ENCODE measurements around the gene PSPC1.
"Not testable (repeated sequence)": the region's sequence is repeated elsewhere in the genome, so short reads cannot be mapped to it uniquely, and the experiment has no call there.

PSPC1 gene

DNA sequence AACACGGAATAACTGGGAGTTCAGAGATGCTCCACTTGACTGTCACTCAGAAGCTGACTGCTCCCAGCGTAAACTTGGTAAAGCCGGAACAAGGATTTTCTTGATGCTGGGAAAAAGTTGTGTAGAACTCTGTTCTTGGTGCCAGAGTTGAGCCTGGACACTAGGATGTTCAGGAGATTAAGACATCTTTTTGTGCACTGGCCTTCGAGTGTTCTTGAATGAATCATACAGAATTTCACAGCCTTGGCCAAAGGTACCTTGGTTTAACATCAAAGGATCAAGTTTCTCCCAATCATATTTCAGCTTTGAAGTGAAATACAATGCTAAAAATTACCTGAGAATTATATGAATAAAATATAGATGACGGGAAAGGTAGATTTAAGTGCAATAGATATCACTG is 81.8 kb downstream of the PSPC1 start:
- not testable (repeated sequence) for H3K9me3 ChIP-seq

DNA sequence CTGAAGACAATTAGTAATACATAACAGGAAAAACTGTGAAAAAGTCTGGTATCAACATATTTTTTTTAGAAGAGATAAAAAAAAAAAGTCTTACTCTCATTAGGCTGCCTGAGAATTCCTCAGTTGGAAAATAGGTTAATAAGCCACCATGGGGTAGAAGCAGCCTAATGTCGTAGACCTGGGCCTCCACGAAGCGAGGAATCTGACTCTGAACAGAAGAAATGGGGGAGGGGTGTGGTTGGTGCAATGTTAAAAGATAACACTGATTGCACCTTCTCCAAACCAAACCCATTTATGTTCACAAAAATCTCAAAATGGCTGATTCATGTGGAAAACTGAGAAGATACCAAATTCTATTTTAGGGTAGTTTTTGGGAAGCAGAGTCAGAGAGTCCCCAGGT is 86.9 kb downstream of the PSPC1 start:
- H3K4me3 ChIP-seq: no peak overlapping the region
- H3K36me3 ChIP-seq: peaks cover 0 to 9% (median 0%) of the 10 kb centered on the region in 3 donors
- DNase-seq: no peak
- no peaks in the 10 kb centered on the region for H3K9me3 ChIP-seq
- intact Hi-C loops (cut with DNase I; ENCODE audit: low total_unique reads): no loop called here
- no peaks in the 10 kb centered on the region for H3K4me1 ChIP-seq
- TF ChIP-seq, protein P1, sequence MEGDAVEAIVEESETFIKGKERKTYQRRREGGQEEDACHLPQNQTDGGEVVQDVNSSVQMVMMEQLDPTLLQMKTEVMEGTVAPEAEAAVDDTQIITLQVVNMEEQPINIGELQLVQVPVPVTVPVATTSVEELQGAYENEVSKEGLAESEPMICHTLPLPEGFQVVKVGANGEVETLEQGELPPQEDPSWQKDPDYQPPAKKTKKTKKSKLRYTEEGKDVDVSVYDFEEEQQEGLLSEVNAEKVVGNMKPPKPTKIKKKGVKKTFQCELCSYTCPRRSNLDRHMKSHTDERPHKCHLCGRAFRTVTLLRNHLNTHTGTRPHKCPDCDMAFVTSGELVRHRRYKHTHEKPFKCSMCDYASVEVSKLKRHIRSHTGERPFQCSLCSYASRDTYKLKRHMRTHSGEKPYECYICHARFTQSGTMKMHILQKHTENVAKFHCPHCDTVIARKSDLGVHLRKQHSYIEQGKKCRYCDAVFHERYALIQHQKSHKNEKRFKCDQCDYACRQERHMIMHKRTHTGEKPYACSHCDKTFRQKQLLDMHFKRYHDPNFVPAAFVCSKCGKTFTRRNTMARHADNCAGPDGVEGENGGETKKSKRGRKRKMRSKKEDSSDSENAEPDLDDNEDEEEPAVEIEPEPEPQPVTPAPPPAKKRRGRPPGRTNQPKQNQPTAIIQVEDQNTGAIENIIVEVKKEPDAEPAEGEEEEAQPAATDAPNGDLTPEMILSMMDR (IDR thresholded peaks at IDR 0.05): no peak
- H3K27ac ChIP-seq: no peak overlapping the region
- H3K27me3 ChIP-seq: no peaks in the 10 kb centered on the region

More for the DNA sequence above, 81.8 kb downstream of the PSPC1 start:
- H3K4me1 ChIP-seq; H3K27me3 ChIP-seq; DNase-seq; intact Hi-C loops (cut with DNase I; ENCODE audit: low total_unique reads); H3K4me3 ChIP-seq; H3K27ac ChIP-seq; H3K36me3 ChIP-seq: not testable (repeated sequence)

DNA sequence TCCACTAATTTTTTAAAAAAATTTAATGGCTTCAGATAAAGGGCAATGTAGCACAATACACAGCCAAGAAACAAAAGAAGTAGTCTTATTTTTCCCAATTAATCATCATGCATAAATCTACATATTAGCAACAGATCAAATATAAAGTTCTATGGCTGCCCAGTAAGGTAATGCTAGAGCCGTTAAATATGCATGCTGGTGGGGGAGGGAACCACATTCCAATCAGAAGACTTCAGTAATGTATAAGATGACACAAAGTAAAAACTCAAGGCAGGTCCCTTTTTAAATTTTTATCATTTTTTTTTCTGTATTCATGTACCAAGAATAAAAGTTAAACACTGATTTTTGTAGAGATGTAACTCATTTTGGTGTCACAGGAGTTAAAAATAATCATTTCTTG is 87.3 kb downstream of the PSPC1 start:
- H3K27ac ChIP-seq: no peak overlapping the region
- DNase-seq: no peak
- H3K36me3 ChIP-seq: peaks cover 0 to 9% (median 0%) of the 10 kb centered on the region in 3 donors
- no peaks in the 10 kb centered on the region for H3K27me3 ChIP-seq
- no peaks in the 10 kb centered on the region for H3K9me3 ChIP-seq
- no peaks in the 10 kb centered on the region for H3K4me1 ChIP-seq
- TF ChIP-seq, protein P1 (IDR thresholded peaks at IDR 0.05): no peak
- no peak overlapping the region for H3K4me3 ChIP-seq
- intact Hi-C loops (cut with DNase I; ENCODE audit: low total_unique reads): no loop called here

DNA sequence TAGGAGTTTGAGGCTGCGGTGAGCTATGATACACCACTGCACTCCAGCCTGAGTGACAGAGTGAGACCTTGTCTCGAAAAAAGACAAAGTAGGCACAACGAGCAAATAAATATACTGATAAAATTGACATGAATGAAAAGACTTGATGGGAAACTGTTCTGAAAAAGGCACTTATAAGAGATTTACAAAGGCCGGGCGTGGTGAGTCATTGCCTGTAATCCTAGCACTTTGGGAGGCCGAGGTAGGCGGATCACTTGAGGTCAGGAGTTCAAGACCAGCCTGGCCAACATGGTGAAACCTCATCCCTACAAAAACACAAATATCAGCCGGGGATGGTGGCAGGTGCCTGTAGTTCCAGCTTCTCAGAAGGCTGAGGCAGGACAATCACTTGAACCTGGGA is 91.3 kb downstream of the PSPC1 start:
- H3K4me3 ChIP-seq; intact Hi-C loops (cut with DNase I; ENCODE audit: low total_unique reads); H3K27me3 ChIP-seq; H3K4me1 ChIP-seq; H3K9me3 ChIP-seq; H3K27ac ChIP-seq; DNase-seq; H3K36me3 ChIP-seq: not testable (repeated sequence)

DNA sequence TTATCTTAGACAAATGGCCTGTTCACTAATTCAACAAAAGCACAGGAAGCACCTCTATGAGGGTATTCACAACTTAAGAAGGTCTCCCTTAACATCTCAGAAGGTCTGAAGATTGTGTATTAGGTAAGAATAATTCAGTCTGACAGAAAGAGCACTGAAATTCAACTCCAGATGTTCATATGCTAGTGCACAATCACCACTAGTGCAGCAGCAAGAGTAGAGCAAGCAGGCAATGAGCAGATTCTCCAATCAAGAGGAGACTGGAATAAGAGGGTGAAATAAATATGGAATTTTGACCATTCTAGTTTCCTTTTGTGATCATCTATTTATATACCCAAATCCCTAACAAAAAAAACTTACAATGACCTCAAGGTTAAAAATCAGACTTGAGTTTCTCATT is 97.3 kb downstream of the PSPC1 start:
- no peak overlapping the region for H3K27ac ChIP-seq

DNA sequence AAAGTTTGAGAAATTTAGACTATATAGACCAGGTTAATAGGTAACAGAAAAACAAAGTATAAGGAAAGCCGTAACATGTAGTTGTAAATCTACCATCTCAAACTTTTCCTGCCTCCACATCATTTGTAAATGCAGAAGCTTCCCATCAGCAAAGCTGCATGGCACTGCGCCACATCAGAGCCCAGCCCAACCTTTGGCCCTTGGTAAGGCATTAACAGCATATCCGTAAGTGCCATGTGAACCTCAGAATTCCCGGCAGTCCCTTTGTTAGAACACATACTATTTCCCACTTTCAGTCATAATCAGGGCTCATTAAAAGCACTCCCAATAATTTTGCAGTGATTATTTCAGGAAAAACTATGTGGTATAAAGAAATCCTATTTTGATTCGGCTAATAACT is 97.7 kb downstream of the PSPC1 start:
- H3K27ac ChIP-seq: no peak overlapping the region
- TF ChIP-seq, protein P1 (IDR thresholded peaks at IDR 0.05): no peak
- H3K4me1 ChIP-seq: peaks cover 0 to 2% (median 0%) of the 10 kb centered on the region in 4 donors
- intact Hi-C loops (cut with DNase I; ENCODE audit: low total_unique reads): no loop called here
- no peak for DNase-seq
- no peaks in the 10 kb centered on the region for H3K36me3 ChIP-seq
- H3K27me3 ChIP-seq: no peaks in the 10 kb centered on the region
- no peaks in the 10 kb centered on the region for H3K9me3 ChIP-seq
- no peak overlapping the region for H3K4me3 ChIP-seq

More for the DNA sequence above, 97.3 kb downstream of the PSPC1 start:
- H3K4me3 ChIP-seq: no peak overlapping the region
- no peak for DNase-seq
- H3K4me1 ChIP-seq: peaks cover 0 to 2% (median 0%) of the 10 kb centered on the region in 4 donors
- no peaks in the 10 kb centered on the region for H3K27me3 ChIP-seq
- TF ChIP-seq, protein P1 (IDR thresholded peaks at IDR 0.05): no peak
- intact Hi-C loops (cut with DNase I; ENCODE audit: low total_unique reads): no loop called here
- H3K9me3 ChIP-seq: no peaks in the 10 kb centered on the region
- H3K36me3 ChIP-seq: no peaks in the 10 kb centered on the region

DNA sequence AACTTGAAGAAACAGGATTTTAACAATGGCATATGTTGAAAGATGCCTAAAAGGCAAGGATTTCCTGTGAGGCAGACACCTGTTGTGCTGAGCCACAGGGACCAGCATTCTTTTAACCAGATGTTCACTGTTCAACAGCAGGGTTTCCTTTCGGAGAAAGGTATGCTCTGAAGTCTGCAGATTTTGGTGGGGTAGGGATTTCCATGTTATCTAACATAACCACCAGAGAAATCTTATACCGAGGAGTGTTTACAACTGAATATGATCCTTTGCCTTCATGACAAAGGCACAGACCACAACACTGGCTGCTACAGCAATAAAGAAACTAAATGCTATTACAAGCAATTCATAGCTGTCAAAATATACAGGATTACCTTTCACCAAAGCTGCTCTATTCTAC is 101.2 kb downstream of the PSPC1 start:
- Histone ChIP-seq H3K36me3 (peaks cover 0 to 14% (median 11%) of the 10 kb centered on the region in 3 donors), H3K4me3 (no peak overlapping the region), H3K9me3 (no peaks in the 10 kb centered on the region), H3K27me3 (no peaks in the 10 kb centered on the region), H3K27ac (no peak overlapping the region), H3K4me1 (peaks cover 0 to 2% (median 0%) of the 10 kb centered on the region in 4 donors)
- intact Hi-C loops (cut with DNase I; ENCODE audit: low total_unique reads): no loop called here
- DNase-seq: no peak
- TF ChIP-seq, protein P1 (IDR thresholded peaks at IDR 0.05): no peak

All from tibial artery (tissue), 4 donors.